CD4-positive, alpha-beta T cell treated with Interleukin-4 for 4 hours (primary cell): ENCODE results near the gene TFB1M.
"Not testable (repeated sequence)": the region's sequence is repeated elsewhere in the genome, so short reads cannot be mapped to it uniquely, and the experiment has no call there.

Experiments
- DNase-seq: peaks from one replicate; pipeline ENCODE4 v3.0.0-alpha.2; 2020

The TFB1M gene

GRCh38 chr6:155329460-155330132, 15.3 kb upstream of the TFB1M start:
- no peak for DNase-seq

- DNase-seq = no peak
Observed at GRCh38 chr6:155328539-155329459, 14.5 kb upstream of the TFB1M start.

DNA sequence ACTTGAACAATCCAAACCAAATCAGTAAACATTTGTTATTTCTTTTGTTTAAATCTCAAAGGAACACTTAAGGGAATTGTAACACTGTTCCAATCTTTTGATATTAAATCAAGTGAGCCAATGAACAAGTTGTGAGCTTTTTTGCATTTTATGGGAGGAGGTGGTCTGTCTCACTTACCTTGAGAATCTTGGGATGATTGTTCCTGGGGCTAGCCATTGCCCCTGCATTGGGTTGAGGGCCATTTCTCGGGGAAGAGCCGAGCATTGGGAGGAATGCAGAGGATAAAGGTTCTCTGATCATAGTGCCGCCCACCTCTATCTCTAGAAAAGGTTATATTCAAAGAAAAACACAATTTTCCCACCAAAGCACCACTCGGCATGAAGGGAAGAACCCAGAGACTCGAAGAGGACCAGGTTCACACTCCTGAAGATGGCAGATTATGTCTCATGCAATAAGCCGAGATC, 13.8 kb upstream of the TFB1M start:
- DNase-seq = no peak

DNA sequence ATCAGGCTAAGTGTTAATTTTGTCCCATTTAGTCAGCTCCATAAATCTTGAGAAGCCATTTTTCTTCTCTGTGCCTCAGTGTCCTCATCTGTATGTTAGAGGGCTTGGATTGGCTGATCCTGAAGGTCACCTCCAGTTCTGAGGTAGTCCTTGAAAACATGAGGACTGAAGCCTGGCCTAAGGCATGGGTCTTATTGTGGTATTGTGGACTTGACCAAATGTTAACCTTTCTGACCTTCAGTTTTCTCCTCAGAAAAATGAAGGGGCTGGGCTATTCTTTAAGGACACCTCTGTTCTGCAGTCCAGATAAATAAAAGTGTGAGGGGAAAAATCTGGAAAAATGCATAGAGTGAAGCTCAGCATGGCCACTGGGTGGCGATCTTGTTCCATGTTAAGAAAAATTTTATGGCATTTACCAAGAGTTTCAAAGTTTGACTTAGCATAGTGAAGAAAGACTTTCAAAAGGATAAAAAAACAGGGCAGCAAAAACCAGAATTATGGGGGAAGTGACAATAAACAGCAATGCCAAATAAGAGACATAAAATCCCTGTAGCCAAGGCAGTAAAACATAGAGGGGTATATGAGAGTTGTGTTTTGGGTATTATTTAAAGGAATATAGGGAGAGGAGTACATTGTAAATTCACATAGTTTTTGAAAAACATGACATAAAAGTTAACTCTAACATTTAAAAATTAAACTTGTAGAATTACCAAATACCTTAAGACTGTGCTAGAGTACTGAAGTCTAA, 13.2 kb upstream of the TFB1M start:
- peak; percentile 64 for DNase-seq

- DNase-seq = no peak
Observed at GRCh38 chr6:155325700-155326516, 11.6 kb upstream of the TFB1M start.

GRCh38 chr6:155324993-155325392, 10.7 kb upstream of the TFB1M start:
- DNase-seq = no peak

GRCh38 chr6:155324172-155324571, 9.9 kb upstream of the TFB1M start:
- no peak for DNase-seq

GRCh38 chr6:155319902-155320301, 5.6 kb upstream of the TFB1M start:
- no peak for DNase-seq

DNA sequence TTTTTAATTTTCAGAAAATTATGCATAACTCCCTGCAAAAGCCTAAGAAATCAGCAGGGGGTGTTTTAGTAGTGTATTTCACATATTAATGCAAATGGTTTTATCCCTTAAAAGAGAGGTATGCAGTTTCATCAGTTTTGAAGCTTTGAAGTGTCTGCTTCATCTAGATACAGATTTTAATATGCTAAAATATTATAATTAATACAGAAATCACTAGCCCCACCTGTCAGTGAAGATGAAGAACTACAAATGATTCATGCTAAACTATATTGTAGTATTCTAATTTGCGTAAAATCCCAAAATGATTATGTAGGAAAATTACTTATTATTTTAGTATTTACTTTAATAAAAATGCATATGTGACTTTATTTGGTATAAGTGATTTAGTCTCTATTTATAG, 2.9 kb upstream of the TFB1M start:
- peak; percentile 24 for DNase-seq

GRCh38 chr6:155316419-155316818, 2.1 kb upstream of the TFB1M start:
- DNase-seq = no peak

DNA sequence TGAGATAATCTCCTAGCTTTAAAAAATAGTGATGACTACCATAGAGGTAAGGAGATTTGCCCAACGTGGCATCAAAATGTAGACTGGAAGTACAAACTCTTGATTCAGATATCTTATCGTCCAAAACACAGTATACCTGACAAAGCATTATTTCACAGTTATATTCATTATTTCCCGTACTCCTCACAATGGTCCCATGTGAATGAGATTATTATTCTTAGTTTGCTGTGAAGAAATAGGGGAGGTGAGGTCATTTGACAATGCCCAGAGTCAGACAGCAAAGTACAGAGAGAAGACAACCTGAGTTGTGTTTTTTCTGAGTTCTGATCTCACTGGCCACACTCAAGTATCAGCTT, 1.2 kb upstream of the TFB1M start:
- no peak for DNase-seq

DNA sequence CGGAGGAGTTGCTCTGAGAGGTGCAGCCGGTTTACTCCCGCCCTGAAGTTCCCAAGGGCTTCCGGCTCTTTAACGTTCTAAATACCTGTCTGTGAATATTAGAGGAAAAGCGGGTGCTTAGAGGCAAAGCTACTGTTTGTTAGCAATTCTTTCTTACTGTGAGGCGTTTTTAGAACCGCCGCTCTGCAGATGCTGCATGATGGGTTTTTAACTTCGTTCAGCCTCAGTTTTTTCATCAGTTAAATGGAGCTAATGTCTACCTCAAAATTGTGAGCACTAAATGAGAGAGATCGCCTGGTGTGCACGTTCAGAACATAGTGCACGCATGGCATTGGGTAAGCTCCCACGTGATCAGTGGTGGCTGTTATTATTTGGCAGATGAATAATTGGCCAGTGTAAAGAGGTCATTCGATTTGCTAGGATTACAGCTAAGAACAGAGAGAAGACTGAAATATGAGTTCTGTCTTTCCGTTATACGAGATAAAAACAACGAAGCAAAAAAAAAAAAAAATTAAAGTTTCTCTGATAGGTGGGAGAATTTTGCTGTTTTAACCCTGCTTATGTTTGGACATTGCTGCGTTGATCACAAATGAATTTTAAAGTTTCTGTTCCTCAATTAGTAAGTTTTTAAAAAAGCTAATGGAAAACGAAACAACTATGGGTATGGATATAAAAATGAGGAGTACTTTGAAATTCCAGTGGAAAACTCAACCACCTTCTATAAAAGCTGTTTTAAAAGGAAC, 660 bp upstream of the TFB1M start:
- peak; percentile 77 for DNase-seq

DNA sequence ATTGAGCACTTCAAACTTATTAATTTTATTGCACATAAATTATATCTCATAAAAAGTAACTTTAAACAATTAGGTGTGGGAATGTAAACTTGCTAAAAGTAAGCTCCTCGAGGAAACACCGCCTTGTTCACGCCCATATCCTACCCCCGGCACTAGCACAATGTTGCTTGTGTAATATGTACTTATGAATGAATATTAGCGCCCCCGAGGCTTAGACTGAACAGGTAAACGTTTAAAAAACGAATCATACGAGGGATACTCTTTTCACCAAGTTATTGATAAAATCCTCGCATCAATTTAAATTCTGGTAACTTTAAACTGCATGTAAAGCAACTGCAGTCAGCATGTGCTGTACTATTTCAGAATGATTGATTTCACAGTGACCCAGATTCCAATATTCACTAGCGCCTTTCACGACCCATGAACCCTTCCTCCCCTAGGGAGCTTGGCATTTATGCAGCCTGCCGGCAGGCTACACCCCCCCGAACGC, 637 bp downstream of the TFB1M start:
- peak; percentile 27 for DNase-seq

- DNase-seq = not testable (repeated sequence)
Observed at GRCh38 chr6:155312950-155313349, 1.3 kb downstream of the TFB1M start.

GRCh38 chr6:155311583-155311982, 2.7 kb downstream of the TFB1M start:
- no peak for DNase-seq

DNA sequence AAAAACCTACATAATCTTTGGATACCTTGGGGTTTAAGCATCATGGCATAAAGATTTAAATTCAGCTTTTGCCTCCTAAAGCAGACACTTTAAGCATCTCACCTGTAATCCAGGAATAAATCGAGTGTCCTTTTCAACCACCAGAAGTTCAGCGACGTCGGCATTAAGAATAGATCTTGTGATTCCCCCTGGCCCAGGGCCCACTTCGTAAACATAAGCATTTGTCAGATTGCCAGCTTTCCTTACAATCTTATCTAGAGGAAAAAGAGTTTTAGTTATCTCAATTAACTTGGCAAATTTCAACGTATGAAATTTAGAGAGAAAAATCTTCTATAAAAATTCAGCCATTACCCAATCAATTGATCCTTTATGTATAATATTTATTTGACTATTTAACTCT, 3.2 kb downstream of the TFB1M start:
- no peak for DNase-seq

- DNase-seq = no peak
Observed at GRCh38 chr6:155310596-155310995, 3.7 kb downstream of the TFB1M start.

DNA sequence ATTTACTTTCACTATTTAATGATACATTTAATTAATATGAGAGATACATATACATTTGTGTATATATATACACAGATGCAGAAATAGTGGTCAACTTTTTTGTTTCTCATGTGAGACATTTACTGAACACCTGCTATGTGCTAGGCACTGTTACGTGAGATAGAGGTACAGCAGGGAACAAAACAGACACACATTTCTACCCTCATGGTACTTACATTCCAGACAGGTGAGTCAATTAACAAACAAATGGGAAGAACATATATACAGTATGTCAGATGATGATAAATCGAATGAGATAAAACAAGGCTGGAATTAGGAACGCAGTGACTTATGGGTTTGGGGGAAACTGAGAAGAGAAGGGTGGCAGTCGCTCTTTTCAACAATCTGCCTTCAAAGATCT, 5.1 kb downstream of the TFB1M start:
- DNase-seq = no peak

- no peak for DNase-seq
Observed at GRCh38 chr6:155306958-155307357, 7.3 kb downstream of the TFB1M start.

DNA sequence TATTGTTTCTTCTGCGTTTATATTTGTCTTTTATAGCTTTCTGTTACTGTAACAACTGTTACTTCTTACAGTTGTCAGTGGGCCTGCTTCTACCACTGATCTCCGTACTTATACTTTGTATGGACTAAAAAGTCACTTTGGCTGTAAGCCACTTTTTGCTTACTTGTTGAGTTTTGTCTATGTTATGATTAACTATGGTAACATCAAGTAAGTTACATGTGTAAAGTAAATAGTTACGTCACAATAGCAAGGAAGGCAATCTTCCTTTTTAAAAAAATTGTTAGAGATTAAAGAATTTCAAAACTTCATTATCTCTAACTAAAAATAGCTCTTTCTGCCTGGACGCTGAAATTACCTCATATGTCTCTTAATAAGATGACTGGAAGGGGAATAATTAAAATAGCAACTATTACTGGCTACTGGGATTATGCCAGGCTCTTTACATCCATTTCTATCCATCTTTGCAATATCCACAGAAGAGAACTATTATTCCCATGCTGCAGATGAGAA, 10.9 kb downstream of the TFB1M start:
- DNase-seq = no peak

GRCh38 chr6:155301867-155302266, 12.4 kb downstream of the TFB1M start:
- DNase-seq = no peak
